MG63 (cell line): ENCODE data around the gene PALM3. TPM values are rescaled to one million over a fixed set of nuclear protein-coding genes. Genes with fewer than 3 reads are reported as not detected.
A peak's percentile ranks its signal among the peaks of the same experiment; 100 is the strongest.

Experiments
- DNase-seq: peaks from one replicate; pipeline ENCODE4 v3.0.0-alpha.2; 2020
- H3K27me3 ChIP-seq: fragments of 250-450 bp; sonication (Bioruptor Pico); 2 replicates; pipeline ENCODE4 v1.5.1; 2020; ENCODE audit warnings: mild to moderate bottlenecking, moderate library complexity
- H3K36me3 ChIP-seq: fragments of 250-450 bp; sonication (Bioruptor Pico); 2 replicates; pipeline ENCODE4 v1.5.1; 2020; ENCODE audit warnings: mild to moderate bottlenecking, moderate library complexity
- H3K4me3 ChIP-seq: fragments of 250-450 bp; sonication (Bioruptor Pico); 2 replicates; pipeline ENCODE4 v1.5.1; 2020; ENCODE audit warnings: mild to moderate bottlenecking, moderate library complexity
- H3K9me3 ChIP-seq: fragments of 250-450 bp; sonication (Bioruptor Pico); 2 replicates; pipeline ENCODE4 v1.5.1; 2020; ENCODE audit warnings: mild to moderate bottlenecking, moderate library complexity
- total RNA-seq: library from RNA; depleted of rRNA; stranded (reverse); fragments of >200 nt; shearing (Covaris generic); gene quantifications from 2 replicates; pipeline ENCODE4 v1.2.3, GENCODE V29; 2014; ENCODE audit warnings: low replicate concordance

PALM3 gene
- total RNA-seq, 1 experiment from 2014 or later, result not detected

DNA sequence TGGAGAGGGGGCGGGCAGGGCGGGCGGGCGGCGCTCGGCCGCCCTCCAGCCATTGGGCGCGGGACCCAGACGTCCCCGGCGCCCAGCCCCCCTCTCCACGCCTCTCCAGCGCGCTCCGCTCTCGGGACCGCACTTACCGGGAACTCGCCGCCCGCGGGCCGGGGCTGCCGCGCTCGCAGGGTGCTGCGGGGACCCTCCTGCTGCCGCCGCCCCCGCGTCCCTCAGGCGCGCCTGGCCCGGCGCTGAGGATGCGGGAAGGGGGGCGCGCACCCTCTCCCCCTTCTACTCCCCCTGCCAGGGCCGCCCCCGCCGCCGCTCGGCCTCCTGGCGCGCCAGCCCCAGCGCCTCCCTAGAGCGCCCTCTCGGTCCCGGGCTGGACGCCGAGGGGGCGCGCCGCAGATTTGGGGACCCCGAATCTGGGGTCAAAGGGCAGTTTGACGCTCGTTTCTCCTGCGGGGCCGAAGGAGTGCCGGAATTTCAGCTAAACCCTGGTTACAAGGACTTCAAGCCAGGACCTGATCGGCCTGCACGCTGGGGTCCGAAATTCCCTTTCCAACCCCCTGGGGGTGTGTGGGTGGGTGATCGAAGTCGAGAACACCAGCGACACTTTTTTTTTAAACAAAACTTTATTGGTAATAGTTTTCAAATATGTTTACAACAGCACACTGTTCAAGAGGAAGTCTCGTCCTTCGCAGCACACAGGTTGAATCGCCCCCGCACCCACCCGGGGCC, 29.4 kb upstream of the PALM3 start:
- Histone ChIP-seq H3K36me3 (peaks cover 26% of the 10 kb centered on the region), H3K4me3 (peak overlapping the region; percentile 78), H3K9me3 (peaks cover 9% of the 10 kb centered on the region), H3K27me3 (no peaks in the 10 kb centered on the region)
- DNase-seq, result peak; percentile 76

DNA sequence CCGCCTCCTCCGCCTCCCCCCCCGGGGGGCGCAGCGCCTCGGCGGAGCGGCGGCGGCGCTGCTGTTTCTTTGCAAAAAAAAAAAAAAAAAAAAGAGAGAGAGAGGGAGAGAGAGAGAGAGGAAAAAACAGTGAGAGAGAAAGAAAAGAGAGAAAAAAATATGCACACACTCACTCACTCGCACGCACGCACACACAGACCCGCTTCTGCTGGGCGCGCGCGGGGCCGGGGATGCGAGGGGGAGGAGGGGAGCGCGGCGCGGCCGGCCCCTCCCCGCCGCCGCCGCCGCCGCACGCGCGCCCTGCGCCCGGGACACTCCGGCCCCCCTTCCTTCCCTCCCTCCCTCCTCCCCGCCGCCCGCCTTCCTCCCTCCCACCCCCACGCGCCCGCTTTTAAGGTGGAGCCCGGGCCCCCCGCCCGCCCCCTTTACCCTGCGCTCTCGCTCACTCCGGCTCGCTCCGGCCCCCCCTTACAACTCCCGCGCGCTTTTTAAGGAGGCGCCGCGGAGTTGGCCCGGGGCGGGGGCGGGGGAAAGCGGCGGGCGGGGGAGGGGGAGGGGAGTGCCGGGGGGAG, 28.7 kb upstream of the PALM3 start, which contains the start of gene SAMD1:
TSS of gene SAMD1 (minus strand) at position 243 of the 572 bp plus-strand sequence.
- peaks cover 9% of the 10 kb centered on the region for H3K9me3 ChIP-seq
- peak within 1 kb of the TSS; percentile 78 for H3K4me3 ChIP-seq
- H3K27me3 ChIP-seq, result no peaks in the 10 kb centered on the region
- H3K36me3 ChIP-seq, result peaks cover 29% of the 10 kb centered on the region
- peak; percentile 93 for DNase-seq

- peak; percentile 66 for DNase-seq
- Histone ChIP-seq H3K36me3 (peaks cover 27% of the 10 kb centered on the region), H3K4me3 (peak overlapping the region; percentile 55)
Measured at GRCh38 chr19:14089662-14090508, 28.0 kb upstream of the PALM3 start.

DNA sequence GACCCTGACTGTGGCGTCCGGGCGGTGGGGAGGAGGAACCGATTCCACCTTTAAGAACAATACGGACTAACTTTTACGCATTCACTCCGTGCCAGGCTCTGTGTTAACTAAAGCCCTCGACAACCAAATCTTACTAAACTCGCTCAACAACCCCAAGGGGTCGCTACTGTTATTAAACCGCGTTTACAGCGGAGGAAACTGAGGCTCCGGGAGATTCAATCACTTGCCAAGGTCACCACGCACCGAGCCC, 27.5 kb upstream of the PALM3 start:
- no peak for DNase-seq
- Histone ChIP-seq H3K27me3 (no peaks in the 10 kb centered on the region), H3K36me3 (peaks cover 27% of the 10 kb centered on the region), H3K4me3 (peak overlapping the region; percentile 29), H3K9me3 (peaks cover 9% of the 10 kb centered on the region)

More at GRCh38 chr19:14089662-14090508, 28.0 kb upstream of the PALM3 start:
- H3K9me3 ChIP-seq, result peaks cover 9% of the 10 kb centered on the region
- no peaks in the 10 kb centered on the region for H3K27me3 ChIP-seq

- H3K4me3 ChIP-seq, result peak overlapping the region; percentile 29
- no peak for DNase-seq
- H3K9me3 ChIP-seq, result peaks cover 9% of the 10 kb centered on the region
- H3K27me3 ChIP-seq, result no peaks in the 10 kb centered on the region
- H3K36me3 ChIP-seq, result peaks cover 27% of the 10 kb centered on the region
Measured at GRCh38 chr19:14088634-14089411, 26.9 kb upstream of the PALM3 start.

- no peaks in the 10 kb centered on the region for H3K27me3 ChIP-seq
- H3K36me3 ChIP-seq, result peaks cover 24% of the 10 kb centered on the region
- no peak for DNase-seq
- no peak overlapping the region for H3K4me3 ChIP-seq
- H3K9me3 ChIP-seq, result no peaks in the 10 kb centered on the region
Measured at GRCh38 chr19:14086098-14086497, 24.2 kb upstream of the PALM3 start.

DNA sequence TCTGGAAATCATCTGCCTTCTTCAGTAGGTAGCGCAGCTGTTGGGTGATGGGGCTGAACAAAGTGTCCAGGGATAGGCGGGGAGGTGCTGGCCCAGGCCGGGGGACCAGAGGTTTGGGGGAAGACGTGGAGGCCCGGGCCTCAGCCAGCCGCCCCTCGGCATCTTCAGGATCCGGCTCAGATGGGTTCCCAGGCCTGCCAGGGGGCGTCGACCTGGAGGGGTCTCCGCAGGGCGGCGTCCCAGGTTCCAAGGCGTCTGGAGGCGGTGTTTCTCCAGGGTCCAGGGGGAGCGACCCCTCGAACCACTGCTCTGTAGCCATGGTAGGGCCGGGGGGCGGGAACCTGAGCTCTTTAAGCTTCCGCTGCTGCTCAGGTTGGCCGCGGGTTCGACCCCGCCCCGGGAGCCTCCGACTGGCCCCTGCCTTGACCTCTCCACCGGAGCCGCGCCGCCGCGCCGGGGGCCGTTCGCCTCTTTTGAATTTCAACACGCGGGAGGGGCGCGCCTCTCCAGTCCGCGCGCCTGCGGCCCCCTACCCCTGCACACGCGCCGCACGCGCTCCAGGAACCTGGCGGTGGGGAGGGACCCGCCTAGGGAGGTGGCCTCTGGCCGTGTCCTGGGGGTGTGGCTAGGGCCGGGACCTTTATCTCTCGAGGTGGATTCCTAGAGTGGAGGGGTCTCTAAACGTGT, 23.6 kb upstream of the PALM3 start, which contains the start of gene C19orf67:
TSS of gene C19orf67 (minus strand) at position 475 of the 687 bp plus-strand sequence. CDS start at position 319, 156 bp downstream.
- H3K27me3 ChIP-seq, result no peaks in the 10 kb centered on the region
- H3K9me3 ChIP-seq, result no peaks in the 10 kb centered on the region
- H3K4me3 ChIP-seq, result no peak within 1 kb of the TSS
- DNase-seq, result no peak
- H3K36me3 ChIP-seq, result peaks cover 24% of the 10 kb centered on the region

DNA sequence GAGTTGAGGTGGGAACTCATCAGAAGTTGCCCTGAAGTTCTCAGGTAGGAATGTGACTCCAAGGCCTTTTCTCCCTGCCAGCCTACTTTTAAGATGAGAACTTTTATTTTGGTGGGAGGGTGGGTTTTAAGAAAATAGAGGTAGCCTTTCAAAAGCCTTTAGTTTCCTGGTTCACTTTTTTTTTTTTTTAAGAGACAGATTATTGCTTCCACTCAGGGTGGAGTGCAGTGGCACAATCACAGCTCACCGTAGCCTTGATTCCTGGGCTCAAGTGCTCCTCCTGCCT, 20.7 kb upstream of the PALM3 start:
- H3K4me3 ChIP-seq, result peak overlapping the region; percentile 81
- peaks cover 7% of the 10 kb centered on the region for H3K36me3 ChIP-seq
- no peaks in the 10 kb centered on the region for H3K9me3 ChIP-seq
- H3K27me3 ChIP-seq, result no peaks in the 10 kb centered on the region
- DNase-seq, result no peak

DNA sequence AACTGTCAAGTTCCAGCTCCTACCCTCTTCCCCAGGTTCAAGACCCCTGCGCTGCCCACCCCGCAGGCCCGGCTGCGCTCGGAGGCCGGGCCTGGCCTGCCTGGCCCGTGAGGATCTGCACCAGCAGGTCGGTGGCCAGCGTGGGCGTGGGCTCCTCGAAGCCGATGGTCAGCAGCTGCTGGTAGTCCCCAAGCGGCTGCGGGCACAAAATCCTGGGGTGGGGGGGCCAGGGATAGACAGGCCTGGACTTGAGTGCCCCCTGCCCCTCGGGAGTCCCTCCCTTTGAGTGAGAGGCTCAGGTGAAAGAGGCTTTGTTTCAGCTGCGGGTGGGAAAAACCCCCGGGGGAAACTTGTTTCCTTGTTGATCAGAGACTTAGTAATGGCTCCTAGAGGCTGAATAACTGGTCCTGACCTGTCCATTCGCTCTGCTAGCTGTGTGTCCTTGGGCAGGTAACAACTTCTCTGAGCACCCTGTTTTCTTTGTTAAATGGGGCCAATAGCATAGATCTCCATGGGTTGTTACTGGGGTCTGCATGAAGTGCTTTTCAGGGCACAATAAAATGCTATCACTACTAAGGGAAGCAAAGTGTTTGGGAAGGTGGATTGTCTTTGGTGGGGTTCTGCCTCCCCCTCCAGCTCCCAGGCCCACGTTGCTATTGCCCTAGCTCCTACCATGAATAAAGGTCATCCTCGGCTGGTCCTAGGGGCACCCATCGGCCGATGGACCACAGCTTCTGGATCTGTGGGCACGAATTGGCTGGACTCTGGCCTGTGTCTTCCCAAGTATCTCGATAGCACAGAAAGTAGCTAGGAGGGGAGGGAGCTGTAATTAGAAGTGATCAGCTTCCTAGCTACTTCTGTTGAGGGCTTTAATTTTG, 20.2 kb upstream of the PALM3 start:
- peaks cover 5% of the 10 kb centered on the region; the same call in 1 of the 2 replicates for H3K36me3 ChIP-seq
- DNase-seq, result peak; percentile 51
- H3K9me3 ChIP-seq, result no peaks in the 10 kb centered on the region
- H3K4me3 ChIP-seq, result peak overlapping the region; percentile 81
- no peaks in the 10 kb centered on the region for H3K27me3 ChIP-seq

DNA sequence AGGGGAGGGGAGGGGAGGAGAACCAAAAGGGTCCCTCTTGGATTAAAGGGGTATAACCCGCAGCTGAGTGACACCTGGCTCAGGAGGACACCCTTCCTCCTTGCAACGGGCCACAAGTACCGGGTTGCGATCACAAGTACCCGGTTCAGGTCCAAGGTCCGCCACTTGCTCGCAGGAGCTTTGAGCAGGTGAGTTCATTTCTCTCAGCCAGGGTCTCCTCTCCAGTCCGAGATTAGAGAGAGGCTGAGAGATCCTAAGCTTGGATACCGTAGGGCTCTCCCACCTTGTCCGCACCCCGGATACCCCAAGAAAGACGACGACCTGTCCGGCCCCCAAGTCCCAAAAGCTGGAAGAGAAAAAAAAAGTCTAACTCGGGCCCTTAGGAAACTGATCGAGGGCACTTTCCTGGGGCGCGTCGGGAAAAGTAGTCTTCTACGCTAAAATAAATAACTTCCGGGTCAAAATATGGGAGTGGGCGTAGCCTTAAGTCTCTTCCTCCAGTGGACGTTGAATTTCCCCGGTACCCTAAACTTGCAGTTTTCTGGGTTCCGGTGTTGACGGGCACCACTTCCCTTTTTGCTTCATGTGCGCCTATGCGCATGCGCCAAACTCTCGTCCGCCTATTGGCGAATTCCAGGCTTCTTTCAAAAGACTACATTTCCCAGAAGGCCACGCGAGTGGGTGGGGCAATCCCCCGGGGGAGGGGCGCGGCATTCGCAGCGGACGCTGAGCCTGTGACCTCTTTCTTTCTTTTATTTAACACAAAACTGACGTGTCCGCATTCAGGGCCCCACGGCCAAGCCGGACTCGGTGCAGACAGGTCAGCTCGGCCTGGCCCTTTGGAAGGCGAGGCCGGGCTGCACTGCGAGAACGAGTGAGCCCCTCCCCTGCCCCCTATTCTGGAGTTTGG, 19.3 kb upstream of the PALM3 start:
- no peaks in the 10 kb centered on the region for H3K9me3 ChIP-seq

DNA sequence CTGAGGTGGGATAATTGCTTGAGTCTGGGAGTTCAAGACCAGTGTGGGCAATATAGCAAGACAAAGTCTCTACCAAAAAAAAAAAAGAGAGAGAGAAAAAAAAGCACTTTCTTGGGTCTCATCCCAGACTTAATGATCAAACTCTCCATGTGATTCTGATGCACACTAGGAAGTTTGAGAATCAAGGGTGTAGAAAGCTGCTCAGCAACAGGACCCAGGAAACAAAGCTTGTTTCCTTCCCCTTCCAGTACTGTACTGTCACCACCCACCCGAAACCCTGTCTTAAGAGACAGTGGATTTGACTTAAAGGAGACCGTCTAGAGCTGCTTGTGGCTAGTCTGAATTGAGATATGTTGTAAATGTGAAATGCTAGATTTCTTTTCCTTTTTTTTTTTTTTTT, 16.5 kb upstream of the PALM3 start:
- no peaks in the 10 kb centered on the region for H3K27me3 ChIP-seq
- H3K36me3 ChIP-seq, result no peaks in the 10 kb centered on the region
- no peaks in the 10 kb centered on the region for H3K9me3 ChIP-seq
- H3K4me3 ChIP-seq, result no peak overlapping the region
- no peak for DNase-seq

More for the DNA sequence above, 19.3 kb upstream of the PALM3 start:
- peak; percentile 98 for DNase-seq
- Histone ChIP-seq H3K27me3 (no peaks in the 10 kb centered on the region), H3K36me3 (peaks cover 2% of the 10 kb centered on the region; the same call in 1 of the 2 replicates), H3K4me3 (peak overlapping the region; percentile 81)

GRCh38 chr19:14073925-14074838, 12.3 kb upstream of the PALM3 start:
- Histone ChIP-seq H3K9me3 (no peaks in the 10 kb centered on the region), H3K27me3 (peaks cover 7% of the 10 kb centered on the region), H3K4me3 (peak overlapping the region; percentile 64), H3K36me3 (no peaks in the 10 kb centered on the region)
- peak; percentile 52 for DNase-seq

DNA sequence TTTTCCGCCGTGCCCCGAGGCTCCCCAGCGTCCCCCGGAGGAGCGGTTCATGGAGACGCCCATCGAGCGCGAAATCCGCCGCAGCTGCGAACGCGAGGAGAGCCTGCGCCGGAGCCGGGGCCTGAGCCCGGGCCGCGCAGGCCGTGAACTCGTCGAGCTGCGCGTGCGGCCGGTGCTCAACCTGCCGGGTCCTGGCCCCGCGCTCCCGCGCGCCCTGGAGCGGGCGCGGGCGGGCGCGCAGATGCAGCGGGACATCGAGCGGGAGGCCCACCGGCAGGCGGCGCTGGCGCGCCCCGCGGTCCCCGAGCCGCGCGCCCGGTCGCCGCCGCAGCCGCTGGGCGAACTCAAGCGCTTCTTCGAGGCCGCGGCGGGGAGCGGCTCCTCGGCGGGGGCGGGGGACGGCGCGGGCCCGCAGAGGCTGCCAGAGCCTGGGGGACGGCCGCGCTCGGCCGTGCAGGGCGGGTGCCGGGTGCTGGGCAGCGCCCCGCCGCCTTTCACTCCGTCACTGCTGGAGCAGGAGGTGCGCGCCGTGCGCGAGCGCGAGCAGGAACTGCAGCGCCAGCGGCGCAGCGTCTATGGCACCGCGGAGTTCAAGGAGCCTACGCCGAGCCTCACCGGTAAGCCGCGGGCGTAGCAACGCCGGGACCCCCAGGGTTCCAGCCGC, 11.5 kb upstream of the PALM3 start:
- H3K9me3 ChIP-seq, result no peaks in the 10 kb centered on the region
- peak; percentile 83 for DNase-seq
- H3K27me3 ChIP-seq, result peaks cover 7% of the 10 kb centered on the region
- peak overlapping the region; percentile 64 for H3K4me3 ChIP-seq
- no peaks in the 10 kb centered on the region for H3K36me3 ChIP-seq
